ENCODE measurements around the gene COL5A1. TPM values are rescaled to one million over a fixed set of nuclear protein-coding genes. Genes with fewer than 3 reads are reported as not detected.

COL5A1 gene
- total RNA-seq, 4 donors from 2014 or later: 4.0 to 12.8 (median 6.3) TPM

DNA sequence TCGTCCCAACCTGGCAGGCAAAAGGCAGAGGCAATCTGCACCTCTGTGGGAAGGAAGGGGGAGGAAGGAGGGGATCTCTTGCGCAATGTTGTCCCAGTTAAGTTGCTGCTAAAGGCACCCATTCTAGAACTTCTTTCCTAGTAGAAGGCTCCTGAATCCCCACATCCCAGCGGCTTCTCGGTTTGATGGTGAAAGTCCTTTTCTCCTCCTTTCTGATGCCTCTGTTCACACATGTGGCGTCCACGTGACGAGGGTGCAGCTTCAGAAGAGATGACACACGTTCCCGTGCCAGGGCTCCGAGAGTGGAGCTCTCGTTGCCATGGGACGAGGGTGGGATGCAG is 142.1 kb downstream of the COL5A1 start:
- 35 to 87% methylated on average over 5 to 9 of the region's 12 CpGs for WGBS, 2 donors
- DNase-seq: no peak

GRCh38 chr9:134784577-134785305 is 143.1 kb downstream of the COL5A1 start:
- no peak overlapping the region for H3K4me3 ChIP-seq
- DNase-seq: no peak
- H3K27me3 ChIP-seq: peaks cover 0 to 53% (median 0%) of the 10 kb centered on the region in 4 donors
- peaks cover 0 to 36% (median 5%) of the 10 kb centered on the region in 3 donors for H3K4me1 ChIP-seq
- H3K27ac ChIP-seq: peak overlapping the region in 1 of 4 donors; percentile 46
- no peak for TF ChIP-seq POLR2A (IDR thresholded peaks at IDR 0.05)
- TF ChIP-seq CTCF (IDR thresholded peaks at IDR 0.05): no peak
- H3K9me3 ChIP-seq: no peaks in the 10 kb centered on the region
- peaks cover 0 to 17% (median 3%) of the 10 kb centered on the region in 3 donors for H3K36me3 ChIP-seq
- intact Hi-C loops (cut with DNase I): no loop called here
- 77 to 79% methylated on average over 17 to 21 of the region's 23 CpGs for WGBS, 2 donors

More for the DNA sequence above, 142.1 kb downstream of the COL5A1 start:
- Histone ChIP-seq H3K9me3 (no peaks in the 10 kb centered on the region), H3K36me3 (peaks cover 0 to 20% (median 3%) of the 10 kb centered on the region in 3 donors), H3K4me1 (peaks cover 4 to 47% (median 6%) of the 10 kb centered on the region in 3 donors), H3K27me3 (peaks cover 0 to 56% (median 0%) of the 10 kb centered on the region in 4 donors), H3K4me3 (no peak overlapping the region), H3K27ac (peak overlapping the region in 1 of 4 donors; percentile 25)
- TF ChIP-seq CTCF (IDR thresholded peaks at IDR 0.05): no peak
- no peak for TF ChIP-seq POLR2A (IDR thresholded peaks at IDR 0.05)
- intact Hi-C loops (cut with DNase I): no loop called here

- DNase-seq: no peak
- peaks cover 0 to 10% (median 1%) of the 10 kb centered on the region in 3 donors for H3K36me3 ChIP-seq
- H3K4me1 ChIP-seq: peaks cover 0 to 33% (median 5%) of the 10 kb centered on the region in 3 donors
- TF ChIP-seq CTCF (IDR thresholded peaks at IDR 0.05): no peak
- no peak for TF ChIP-seq POLR2A (IDR thresholded peaks at IDR 0.05)
- H3K9me3 ChIP-seq: no peaks in the 10 kb centered on the region
- no peak overlapping the region for H3K4me3 ChIP-seq
- 43 to 81% methylated on average over 3 to 5 of the region's 23 CpGs for WGBS, 2 donors
- peaks cover 0 to 46% (median 0%) of the 10 kb centered on the region in 4 donors for H3K27me3 ChIP-seq
- intact Hi-C loops (cut with DNase I): no loop called here
- peak overlapping the region in 2 of 4 donors; percentile 2 to 46 for H3K27ac ChIP-seq
Observed at GRCh38 chr9:134785325-134786108, 143.9 kb downstream of the COL5A1 start.

GRCh38 chr9:134787601-134788531 is 146.3 kb downstream of the COL5A1 start:
- 75 to 83% methylated on average over 7 of the region's 8 CpGs for WGBS, 2 donors
- TF ChIP-seq POLR2A (IDR thresholded peaks at IDR 0.05) (no peak), CTCF (IDR thresholded peaks at IDR 0.05) (no peak)
- Histone ChIP-seq H3K4me3 (no peak overlapping the region), H3K36me3 (peaks cover 0 to 7% (median 0%) of the 10 kb centered on the region in 3 donors), H3K27me3 (peaks cover 0 to 23% (median 0%) of the 10 kb centered on the region in 4 donors), H3K27ac (no peak overlapping the region), H3K9me3 (no peaks in the 10 kb centered on the region), H3K4me1 (peaks cover 0 to 33% (median 5%) of the 10 kb centered on the region in 3 donors)
- no peak for DNase-seq
- intact Hi-C loops (cut with DNase I): no loop called here

All from esophagus squamous epithelium (tissue), 5 donors.